ENCODE data around the gene RAB6A. TPM values are rescaled to one million over a fixed set of nuclear protein-coding genes. Genes with fewer than 3 reads are reported as not detected.
"Not testable (repeated sequence)": the region's sequence is repeated elsewhere in the genome, so short reads cannot be mapped to it uniquely, and the experiment has no call there.

Gene RAB6A
- total RNA-seq, 1 experiment from 2014 or later: 121 TPM

DNA sequence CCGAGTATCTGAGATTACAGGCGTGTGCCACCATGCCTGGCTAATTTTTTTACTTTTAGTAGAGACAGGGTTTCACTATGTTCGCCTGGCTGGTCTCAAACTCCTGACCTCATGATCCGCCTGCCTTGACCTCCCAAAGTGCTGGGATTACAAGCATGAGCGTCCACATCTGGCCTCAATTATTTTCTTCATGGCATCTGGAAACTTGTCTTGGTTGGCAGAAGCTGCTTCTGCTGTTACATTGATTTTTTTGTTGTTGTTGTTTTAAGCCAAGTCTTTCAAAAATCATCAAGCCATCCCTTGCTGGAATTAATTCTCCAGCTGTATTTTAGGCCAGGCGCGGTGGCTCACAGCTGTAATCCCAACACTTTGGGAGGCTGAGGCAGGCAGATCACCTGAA lies 27.9 kb downstream of the RAB6A start:
- H3K9me3 ChIP-seq (ENCODE audit: control insufficient read depth in 1 of 2, insufficient read depth in 1 of 2, low read depth in 1 of 2, low read length in 2 of 2); H3K36me3 ChIP-seq (ENCODE audit: control insufficient read depth in 1 of 2, insufficient read depth in 2 of 2, low read length in 2 of 2); H3K4me3 ChIP-seq (replicated peaks in 1 of 2; ENCODE audit: low read depth in 1 of 2, low read length in 2 of 2); H3K27ac ChIP-seq (ENCODE audit: low read depth, low read length); H3K9me2 ChIP-seq (ENCODE audit: insufficient read depth); CTCF ChIA-PET; H3K27me3 ChIP-seq (ENCODE audit: insufficient read depth, low read length); RAD21 ChIA-PET (ENCODE audit: low non-redundant PET in 1 of 2, low total read pairs in 2 of 2, uncharacterized antibody in 2 of 2, unreplicated experiment in 2 of 2); H3K4me1 ChIP-seq (ENCODE audit: control insufficient read depth in 1 of 2, insufficient read depth in 2 of 2, low read length in 2 of 2); BruUV-seq (replicated peaks); H3K9ac ChIP-seq (ENCODE audit: low read length); H4K20me1 ChIP-seq (ENCODE audit: insufficient read depth); intact Hi-C loops (cut with micrococcal nuclease); H2AFZ ChIP-seq (ENCODE audit: low read depth, low read length, poor library complexity, severe bottlenecking); H3K4me2 ChIP-seq (ENCODE audit: low read length); ATAC-seq; POLR2A ChIA-PET; DNase-seq (ENCODE audit: low read depth, low spot score): not testable (repeated sequence)
- H3K79me2 ChIP-seq (ENCODE audit: insufficient read depth, low read length): peaks cover 59% of the 10 kb centered on the region

DNA sequence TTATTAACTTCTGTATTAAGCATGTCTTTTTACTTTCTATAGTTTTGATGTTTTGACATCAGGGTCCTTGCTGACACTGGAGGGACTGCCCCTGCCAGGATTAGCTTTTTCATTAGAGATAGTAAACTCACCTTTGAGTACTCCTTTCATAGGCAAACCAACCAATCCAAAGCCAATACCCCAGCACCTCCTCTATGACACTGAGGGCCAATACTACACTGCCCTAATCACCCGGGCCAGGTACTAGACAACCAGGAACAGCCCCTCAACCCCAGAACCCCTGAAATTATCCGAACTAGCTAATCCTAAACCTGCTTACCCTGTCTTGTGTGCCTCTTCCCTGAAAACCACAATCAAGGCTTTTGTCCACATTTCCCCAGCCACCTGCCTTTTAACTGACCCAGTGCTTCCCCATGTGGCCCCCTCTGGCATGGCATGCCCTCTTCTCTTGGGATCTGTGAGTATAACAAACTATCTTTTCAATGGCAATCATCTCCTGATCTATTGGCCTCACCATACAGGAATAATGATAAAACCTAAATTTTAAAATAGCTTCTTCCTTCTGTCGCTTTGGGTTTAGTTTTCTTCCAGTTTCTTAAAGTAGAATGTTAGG lies 31.2 kb downstream of the RAB6A start:
- no peaks in the 10 kb centered on the region for H3K27me3 ChIP-seq (ENCODE audit: insufficient read depth, low read length)
- H3K4me3 ChIP-seq (replicated peaks in 1 of 2; ENCODE audit: low read depth in 1 of 2, low read length in 2 of 2): no peak overlapping the region
- no peaks in the 10 kb centered on the region for H3K9me2 ChIP-seq (ENCODE audit: insufficient read depth)
- intact Hi-C loops (cut with micrococcal nuclease): no loop called here
- H3K36me3 ChIP-seq (ENCODE audit: control insufficient read depth in 1 of 2, insufficient read depth in 2 of 2, low read length in 2 of 2): no peaks in the 10 kb centered on the region
- peak; percentile 4 for DNase-seq (ENCODE audit: low read depth, low spot score)
- no peaks in the 10 kb centered on the region for H3K9me3 ChIP-seq (ENCODE audit: control insufficient read depth in 1 of 2, insufficient read depth in 1 of 2, low read depth in 1 of 2, low read length in 2 of 2)
- BruUV-seq (replicated peaks): no TSS peak
- H3K79me2 ChIP-seq (ENCODE audit: insufficient read depth, low read length): peaks cover 40% of the 10 kb centered on the region
- ChIA-PET POLR2A (no interaction called here), RAD21 (ENCODE audit: low non-redundant PET in 1 of 2, low total read pairs in 2 of 2, uncharacterized antibody in 2 of 2, unreplicated experiment in 2 of 2) (no interaction called here), CTCF (no interaction called here)
- H3K4me2 ChIP-seq (ENCODE audit: low read length): no peak overlapping the region
- no peak for TF ChIP-seq EZH2phosphoT487 (IDR thresholded peaks at IDR 0.05; ENCODE audit: borderline replicate concordance)
- no peak for TF ChIP-seq CEBPB (IDR thresholded peaks at IDR 0.05; ENCODE audit: low read depth)
- TF ChIP-seq EGR1 (IDR thresholded peaks at IDR 0.05; ENCODE audit: low read depth): no peak
- TF ChIP-seq POLR2A (IDR thresholded peaks at IDR 0.05; ENCODE audit: borderline replicate concordance, extremely low read depth, insufficient read depth, insufficient read length): no peak
- no peak for TF ChIP-seq ELF1 (IDR thresholded peaks at IDR 0.05; ENCODE audit: borderline replicate concordance, low read depth)
- TF ChIP-seq, protein P1, sequence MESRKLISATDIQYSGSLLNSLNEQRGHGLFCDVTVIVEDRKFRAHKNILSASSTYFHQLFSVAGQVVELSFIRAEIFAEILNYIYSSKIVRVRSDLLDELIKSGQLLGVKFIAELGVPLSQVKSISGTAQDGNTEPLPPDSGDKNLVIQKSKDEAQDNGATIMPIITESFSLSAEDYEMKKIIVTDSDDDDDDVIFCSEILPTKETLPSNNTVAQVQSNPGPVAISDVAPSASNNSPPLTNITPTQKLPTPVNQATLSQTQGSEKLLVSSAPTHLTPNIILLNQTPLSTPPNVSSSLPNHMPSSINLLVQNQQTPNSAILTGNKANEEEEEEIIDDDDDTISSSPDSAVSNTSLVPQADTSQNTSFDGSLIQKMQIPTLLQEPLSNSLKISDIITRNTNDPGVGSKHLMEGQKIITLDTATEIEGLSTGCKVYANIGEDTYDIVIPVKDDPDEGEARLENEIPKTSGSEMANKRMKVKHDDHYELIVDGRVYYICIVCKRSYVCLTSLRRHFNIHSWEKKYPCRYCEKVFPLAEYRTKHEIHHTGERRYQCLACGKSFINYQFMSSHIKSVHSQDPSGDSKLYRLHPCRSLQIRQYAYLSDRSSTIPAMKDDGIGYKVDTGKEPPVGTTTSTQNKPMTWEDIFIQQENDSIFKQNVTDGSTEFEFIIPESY (IDR thresholded peaks at IDR 0.05; ENCODE audit: extremely low read depth, insufficient replicate concordance, low read length): no peak
- TF ChIP-seq, protein P2, sequence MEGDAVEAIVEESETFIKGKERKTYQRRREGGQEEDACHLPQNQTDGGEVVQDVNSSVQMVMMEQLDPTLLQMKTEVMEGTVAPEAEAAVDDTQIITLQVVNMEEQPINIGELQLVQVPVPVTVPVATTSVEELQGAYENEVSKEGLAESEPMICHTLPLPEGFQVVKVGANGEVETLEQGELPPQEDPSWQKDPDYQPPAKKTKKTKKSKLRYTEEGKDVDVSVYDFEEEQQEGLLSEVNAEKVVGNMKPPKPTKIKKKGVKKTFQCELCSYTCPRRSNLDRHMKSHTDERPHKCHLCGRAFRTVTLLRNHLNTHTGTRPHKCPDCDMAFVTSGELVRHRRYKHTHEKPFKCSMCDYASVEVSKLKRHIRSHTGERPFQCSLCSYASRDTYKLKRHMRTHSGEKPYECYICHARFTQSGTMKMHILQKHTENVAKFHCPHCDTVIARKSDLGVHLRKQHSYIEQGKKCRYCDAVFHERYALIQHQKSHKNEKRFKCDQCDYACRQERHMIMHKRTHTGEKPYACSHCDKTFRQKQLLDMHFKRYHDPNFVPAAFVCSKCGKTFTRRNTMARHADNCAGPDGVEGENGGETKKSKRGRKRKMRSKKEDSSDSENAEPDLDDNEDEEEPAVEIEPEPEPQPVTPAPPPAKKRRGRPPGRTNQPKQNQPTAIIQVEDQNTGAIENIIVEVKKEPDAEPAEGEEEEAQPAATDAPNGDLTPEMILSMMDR (IDR thresholded peaks at IDR 0.05 in 2 of 3, conservative IDR thresholded peaks at IDR 0.05 in 1 of 3; ENCODE audit: borderline replicate concordance in 1 of 3, insufficient read depth in 1 of 3, low read depth in 2 of 3, low read length in 2 of 3): peak in 2 of 3 experiments; percentile 67 to 76; a peak in 4 of 6 replicates
- no peaks in the 10 kb centered on the region for H3K4me1 ChIP-seq (ENCODE audit: control insufficient read depth in 1 of 2, insufficient read depth in 2 of 2, low read length in 2 of 2)
- H3K9ac ChIP-seq (ENCODE audit: low read length): no peak overlapping the region
- ATAC-seq: peak; percentile 91
- H2AFZ ChIP-seq (ENCODE audit: low read depth, low read length, poor library complexity, severe bottlenecking): no peak overlapping the region
- no peak overlapping the region for H3K27ac ChIP-seq (ENCODE audit: low read depth, low read length)
- H4K20me1 ChIP-seq (ENCODE audit: insufficient read depth): no peaks in the 10 kb centered on the region; the same call in 1 of the 2 replicates
